Stomach (tissue), 4 donors: ENCODE measurements around the gene OBSCN.
"Not testable (repeated sequence)": the region's sequence is repeated elsewhere in the genome, so short reads cannot be mapped to it uniquely, and the experiment has no call there.

Source experiments
- POLR2A ChIP-seq, 4 donors: fragments of 450-650 bp; IDR thresholded peaks; one replicate each; pipeline ENCODE4 v1.6.1; 2016; ENCODE audit warnings: antibody characterized with exemption in 4 of 4, control low read depth in 2 of 4, mild to moderate bottlenecking in 1 of 4, moderate library complexity in 1 of 4
- POLR2AphosphoS5 ChIP-seq, 3 donors: sonication (generic); formaldehyde crosslinking; IDR thresholded peaks; one replicate each; pipeline ENCODE4 v1.6.1; 2016; ENCODE audit warnings: antibody characterized with exemption in 3 of 3
- TF ChIP-seq, protein P1 (sequence below), 7 experiments: fragments of 450-650 bp in 4 of 7; fragments of 200-600 bp in 3 of 7; sonication (generic) in 3 of 7; IDR thresholded peaks; one replicate each; pipeline ENCODE4 v1.5.1; 2016 to 2019; ENCODE audit warnings: antibody characterized with exemption in 7 of 7, control low read depth in 2 of 7, mild to moderate bottlenecking in 1 of 7

DNA sequence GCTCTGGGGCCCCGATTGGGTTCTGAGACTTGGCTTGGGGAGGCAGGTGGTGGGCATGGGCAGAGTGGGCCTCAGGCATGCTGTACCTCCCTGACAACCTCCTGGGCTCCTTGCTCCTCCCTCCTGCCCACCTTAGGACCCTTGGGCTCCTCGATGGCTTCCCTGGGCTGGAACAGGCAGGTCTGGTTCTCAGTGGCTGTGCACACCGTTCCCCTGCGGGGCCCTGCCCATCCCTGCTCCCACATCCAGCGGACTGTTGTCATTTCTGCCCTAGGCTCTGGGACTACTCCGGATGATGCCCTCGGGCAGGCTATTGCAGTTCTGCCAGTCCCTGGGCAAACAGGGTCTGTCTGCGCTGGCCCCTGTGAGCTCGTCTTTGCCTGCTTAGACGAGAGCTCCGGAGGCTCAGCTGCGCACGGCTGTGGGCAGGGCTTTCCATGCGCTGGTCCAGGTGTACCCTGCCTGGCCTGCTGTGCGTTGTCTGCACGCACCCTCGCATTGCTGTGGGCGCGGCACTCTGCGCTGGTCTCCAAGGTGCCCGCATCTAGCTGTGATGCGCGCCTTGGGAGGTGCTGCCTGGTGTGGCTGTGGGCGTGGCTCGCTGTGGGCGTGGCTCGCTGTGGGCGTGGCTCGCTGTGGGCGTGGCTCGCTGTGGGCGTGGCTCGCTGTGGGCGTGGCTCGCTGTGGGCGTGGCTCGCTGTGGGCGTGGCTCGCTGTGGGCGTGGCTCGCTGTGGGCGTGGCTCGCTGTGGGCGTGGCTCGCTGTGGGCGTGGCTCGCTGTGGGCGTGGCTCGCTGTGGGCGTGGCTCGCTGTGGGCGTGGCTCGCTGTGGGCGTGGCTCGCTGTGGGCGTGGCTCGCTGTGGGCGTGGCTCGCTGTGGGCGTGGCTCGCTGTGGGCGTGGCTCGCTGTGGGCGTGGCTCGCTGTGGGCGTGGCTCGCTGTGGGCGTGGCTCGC lies 34.0 kb upstream of the OBSCN start:
- TF ChIP-seq POLR2A, POLR2AphosphoS5 (IDR thresholded peaks at IDR 0.05): not testable (repeated sequence)
- TF ChIP-seq, protein P1, sequence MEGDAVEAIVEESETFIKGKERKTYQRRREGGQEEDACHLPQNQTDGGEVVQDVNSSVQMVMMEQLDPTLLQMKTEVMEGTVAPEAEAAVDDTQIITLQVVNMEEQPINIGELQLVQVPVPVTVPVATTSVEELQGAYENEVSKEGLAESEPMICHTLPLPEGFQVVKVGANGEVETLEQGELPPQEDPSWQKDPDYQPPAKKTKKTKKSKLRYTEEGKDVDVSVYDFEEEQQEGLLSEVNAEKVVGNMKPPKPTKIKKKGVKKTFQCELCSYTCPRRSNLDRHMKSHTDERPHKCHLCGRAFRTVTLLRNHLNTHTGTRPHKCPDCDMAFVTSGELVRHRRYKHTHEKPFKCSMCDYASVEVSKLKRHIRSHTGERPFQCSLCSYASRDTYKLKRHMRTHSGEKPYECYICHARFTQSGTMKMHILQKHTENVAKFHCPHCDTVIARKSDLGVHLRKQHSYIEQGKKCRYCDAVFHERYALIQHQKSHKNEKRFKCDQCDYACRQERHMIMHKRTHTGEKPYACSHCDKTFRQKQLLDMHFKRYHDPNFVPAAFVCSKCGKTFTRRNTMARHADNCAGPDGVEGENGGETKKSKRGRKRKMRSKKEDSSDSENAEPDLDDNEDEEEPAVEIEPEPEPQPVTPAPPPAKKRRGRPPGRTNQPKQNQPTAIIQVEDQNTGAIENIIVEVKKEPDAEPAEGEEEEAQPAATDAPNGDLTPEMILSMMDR (IDR thresholded peaks at IDR 0.05): not testable (repeated sequence)
